Hematopoietic multipotent progenitor cell treated with erythropoietin and hydrocortisone succinate and interleukin-3 and kit ligand, for 17 days (in vitro differentiated cells): ENCODE measurements around the gene LYSMD1.
"Not testable (repeated sequence)": the region's sequence is repeated elsewhere in the genome, so short reads cannot be mapped to it uniquely, and the experiment has no call there.

Experiments
- DNase-seq: peaks from one replicate; pipeline ENCODE4 v3.0.0-alpha.2; 2015; ENCODE audit warnings: low spot score

LYSMD1 gene, protein sequence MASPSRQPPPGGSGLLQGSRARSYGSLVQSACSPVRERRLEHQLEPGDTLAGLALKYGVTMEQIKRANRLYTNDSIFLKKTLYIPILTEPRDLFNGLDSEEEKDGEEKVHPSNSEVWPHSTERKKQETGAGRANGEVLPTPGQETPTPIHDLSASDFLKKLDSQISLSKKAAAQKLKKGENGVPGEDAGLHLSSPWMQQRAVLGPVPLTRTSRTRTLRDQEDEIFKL

DNA sequence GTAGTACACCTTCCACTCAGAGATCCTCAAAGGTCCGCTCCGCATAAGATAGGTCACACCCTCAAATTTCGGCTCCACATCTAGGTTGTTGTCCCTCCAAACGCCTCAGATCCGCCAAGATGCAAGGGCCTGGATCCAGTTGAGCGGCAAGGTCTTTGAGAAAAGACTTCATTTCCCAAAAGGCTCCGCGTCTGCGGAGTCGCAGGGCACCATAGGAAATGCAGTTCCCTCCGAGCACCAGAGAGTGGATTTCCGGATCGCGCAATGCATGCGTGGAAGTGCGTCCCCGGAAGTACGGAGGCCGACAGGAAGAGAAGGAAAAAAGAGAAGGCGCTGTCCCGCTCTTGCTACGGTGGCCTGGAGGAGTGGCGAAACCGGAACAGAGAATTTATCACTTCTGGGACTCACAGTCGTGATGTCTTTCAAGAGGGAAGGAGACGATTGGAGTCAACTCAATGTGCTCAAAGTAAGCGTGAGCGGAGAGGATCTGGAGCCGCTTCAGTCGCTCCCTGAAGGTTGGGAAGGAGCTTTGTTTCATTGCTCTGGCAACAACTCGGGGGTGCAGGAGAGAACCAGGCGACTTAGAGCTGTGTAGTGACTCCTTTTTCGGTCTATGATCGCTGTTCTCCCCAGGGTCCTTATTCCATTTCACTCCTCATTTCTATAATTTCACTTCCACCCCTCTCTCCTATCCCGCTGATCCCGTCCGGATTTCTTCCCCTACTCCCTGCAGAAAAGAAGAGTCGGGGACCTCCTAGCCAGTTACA lies at the start of gene LYSMD1, which contains the start of gene SCNM1:
TSS of gene LYSMD1 (minus strand) at position 165 of the 767 bp plus-strand sequence. CDS start 644 bp downstream, outside the sequence.
TSS of gene SCNM1 (plus strand) at position 407 of the 767 bp plus-strand sequence. CDS start at position 416, 9 bp downstream.
- DNase-seq: peak; percentile 97

DNA sequence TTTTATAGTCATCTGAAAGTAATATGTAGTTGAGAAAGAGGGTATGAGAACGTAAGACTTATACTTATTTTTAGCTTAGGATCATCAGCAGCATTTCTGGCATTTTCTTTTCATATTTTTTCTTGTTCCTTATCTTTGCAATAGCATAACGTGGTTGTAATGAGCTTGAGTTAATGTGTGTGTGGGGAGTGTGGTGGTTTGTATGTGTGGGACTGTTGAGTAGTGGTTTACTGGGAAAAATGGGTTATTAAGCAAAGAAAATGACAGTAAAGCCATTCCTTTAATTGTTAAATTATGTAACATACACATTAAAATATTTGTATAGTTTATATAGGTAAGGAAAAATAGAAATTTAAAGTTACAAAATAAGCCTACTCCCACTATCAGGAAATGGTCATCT lies 47.9 kb upstream of the LYSMD1 start:
- DNase-seq: no peak

DNA sequence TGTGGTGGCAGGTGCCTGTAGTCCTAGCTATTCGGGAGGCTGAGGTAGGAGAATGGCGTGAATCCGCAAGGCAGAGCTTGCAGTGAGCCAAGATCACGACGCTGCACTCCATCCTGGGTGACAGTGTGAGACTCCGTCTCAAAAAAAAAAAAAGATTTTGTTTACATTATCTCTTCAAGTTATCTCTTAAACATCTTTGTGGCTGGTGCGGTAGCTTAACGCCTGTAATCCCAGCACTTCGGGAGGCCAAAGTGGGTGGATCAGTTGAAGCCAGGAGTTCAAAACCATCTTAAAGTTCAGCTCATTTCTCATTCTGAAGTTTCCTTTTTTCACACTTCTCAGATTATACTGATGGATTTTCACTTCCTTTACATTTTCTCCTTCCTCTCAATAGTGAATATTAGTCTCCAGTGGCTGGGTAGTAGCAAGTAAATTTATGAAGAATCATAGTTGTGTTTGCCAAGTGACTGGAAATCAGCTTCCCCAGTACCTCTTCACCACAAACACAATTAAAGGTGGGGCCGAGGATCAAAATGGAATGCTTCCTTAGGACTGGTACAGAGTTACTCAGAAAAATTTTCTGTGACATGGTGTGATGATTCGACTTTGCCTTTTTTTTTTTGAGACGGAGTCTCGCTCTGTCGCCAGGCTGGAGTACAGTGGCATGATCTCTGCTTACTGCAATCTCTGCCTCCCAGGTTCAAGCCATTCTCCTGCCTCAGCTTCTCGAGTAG lies 46.4 kb upstream of the LYSMD1 start:
- no peak for DNase-seq

DNA sequence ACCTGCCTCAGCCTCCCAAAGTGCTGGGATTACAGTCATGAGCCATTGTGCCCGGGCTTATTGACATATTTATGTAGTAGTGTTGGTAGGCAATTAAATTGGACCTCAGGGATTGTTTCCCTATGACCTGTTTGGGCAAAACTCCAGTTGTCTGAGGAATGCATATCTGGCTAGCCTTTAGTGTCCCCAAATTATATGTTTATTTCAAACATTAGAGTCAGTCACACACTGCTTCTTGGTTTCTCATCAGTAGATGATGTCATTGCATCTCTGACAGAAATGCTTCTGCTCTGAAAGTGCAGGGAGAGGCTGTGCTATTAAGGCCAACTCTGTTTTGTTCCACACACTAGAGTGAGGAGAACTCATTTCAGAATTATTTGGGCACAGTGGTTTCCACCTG lies 45.1 kb upstream of the LYSMD1 start:
- DNase-seq: no peak

DNA sequence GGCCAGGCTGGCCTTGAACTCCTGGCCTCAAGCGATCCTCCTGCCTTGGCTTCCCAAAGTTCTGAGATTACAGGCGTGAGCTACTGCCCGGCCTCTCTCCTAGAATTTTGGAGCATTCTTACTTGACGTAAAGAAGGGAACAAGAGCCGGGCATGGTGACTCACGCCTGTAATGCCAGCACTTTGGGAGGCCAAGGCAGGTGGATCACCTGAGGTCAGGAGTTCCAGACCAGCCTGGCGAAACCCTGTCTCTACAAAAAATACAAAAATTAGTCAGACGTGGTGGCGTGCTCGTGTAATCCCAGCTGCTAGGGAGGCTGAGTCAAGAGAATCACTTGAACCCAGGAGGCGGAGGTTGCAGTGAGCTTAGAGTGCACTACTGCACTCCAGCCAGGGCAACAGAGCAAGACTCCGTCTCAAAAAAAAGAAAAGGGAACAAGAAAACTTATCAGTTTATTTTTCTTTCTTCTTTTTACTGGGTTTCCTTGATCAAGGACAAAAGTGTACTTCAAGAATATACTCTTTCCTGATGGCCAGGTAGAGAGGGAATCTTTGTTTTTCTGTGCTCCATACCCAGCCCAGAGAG lies 39.8 kb upstream of the LYSMD1 start:
- not testable (repeated sequence) for DNase-seq

DNA sequence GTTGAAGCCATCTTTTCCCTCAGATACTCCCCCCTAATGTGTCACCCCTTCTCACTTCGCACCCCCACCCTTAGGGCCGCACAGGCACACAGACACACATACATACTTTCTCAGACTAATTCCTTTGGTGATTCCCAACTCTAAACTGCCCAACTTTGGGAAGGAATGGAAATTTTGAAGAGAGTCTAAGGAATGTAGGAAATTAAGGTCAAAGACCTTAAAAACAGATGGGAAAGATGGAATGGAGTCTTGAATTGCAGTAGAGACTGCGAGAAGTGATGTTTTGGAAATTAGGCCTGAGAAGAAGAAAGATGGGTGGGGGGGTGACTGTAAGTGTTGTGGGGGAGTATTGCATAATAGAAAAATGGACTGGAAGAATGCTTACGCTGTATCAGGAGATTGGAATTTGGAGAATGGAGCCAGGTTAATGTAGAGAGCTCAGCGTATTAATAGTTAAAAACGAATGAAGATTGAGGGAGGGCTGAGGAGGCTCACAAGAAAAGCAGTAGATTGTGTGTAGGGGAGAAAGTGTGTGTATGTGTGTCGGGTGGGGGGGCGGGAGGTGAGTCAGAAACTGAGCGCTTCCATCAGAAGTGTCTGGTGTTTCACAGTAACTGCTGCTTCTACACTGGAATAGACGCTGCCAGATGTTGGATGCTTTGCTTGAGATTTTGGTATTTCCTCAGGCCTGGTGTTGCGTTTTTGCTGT lies 34.3 kb upstream of the LYSMD1 start:
- DNase-seq: no peak

DNA sequence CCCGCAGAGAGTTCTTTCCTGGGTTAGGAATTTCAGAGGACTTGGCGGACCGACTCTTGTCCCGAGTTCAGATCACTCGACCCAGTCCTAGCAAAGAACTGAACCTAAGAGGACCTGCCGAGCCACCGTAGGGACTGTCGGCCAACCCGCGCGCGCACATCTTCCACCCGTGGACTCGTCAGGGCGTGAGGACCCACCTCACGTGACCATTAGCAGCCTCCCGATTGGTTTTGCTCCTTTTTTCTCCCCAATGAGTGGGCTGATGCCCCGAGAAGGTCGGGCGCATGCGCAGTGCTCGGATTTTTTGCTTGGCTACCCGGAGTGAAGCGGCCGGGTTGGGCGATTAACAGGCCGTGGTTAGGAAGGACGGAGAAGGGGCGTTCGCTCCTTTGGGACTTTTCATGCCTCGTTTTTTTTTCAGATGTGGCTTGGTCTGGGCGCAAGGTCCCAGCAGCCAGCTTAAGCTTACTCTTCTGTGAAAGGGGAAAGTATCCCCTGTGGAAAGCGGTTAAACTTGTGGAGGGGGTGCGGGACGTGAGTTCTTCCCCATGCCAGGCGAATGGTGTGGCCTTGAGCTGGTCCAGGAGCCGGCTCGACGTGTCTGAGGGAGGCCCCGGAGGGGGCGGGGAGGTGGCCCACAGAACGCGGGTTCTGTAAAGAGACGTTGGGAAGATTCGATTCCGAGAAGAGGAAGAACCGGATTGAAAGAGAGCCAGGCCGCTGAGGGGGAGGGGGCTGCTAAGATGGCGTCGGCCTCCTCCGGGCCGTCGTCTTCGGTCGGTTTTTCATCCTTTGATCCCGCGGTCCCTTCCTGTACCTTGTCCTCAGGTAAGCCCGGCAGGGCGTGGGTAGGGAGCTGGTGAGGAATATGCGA lies 32.8 kb upstream of the LYSMD1 start, which contains the start of gene PIP5K1A:
TSS of gene PIP5K1A (plus strand) at position 299 of the 874 bp plus-strand sequence. CDS start at position 744, 445 bp downstream.
- DNase-seq: peak; percentile 98

DNA sequence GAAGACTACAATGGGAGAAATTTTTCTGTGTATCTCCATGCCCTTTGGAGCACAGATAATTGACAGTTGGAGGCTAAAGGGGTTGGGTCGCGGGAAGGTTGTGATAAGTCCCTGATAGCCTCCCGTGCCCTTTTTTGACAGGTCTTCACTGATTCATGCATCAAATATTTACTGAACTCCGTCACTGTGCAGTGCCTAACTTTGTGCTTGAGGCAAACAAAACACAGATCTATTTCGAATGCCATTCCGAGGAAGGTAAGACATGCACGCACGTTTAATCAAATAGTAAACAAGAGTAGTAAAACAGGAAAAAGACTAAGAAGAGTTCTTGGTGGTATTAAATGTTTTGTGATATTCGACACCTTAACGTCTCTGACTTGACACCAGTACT lies 32.2 kb upstream of the LYSMD1 start:
- no peak for DNase-seq

DNA sequence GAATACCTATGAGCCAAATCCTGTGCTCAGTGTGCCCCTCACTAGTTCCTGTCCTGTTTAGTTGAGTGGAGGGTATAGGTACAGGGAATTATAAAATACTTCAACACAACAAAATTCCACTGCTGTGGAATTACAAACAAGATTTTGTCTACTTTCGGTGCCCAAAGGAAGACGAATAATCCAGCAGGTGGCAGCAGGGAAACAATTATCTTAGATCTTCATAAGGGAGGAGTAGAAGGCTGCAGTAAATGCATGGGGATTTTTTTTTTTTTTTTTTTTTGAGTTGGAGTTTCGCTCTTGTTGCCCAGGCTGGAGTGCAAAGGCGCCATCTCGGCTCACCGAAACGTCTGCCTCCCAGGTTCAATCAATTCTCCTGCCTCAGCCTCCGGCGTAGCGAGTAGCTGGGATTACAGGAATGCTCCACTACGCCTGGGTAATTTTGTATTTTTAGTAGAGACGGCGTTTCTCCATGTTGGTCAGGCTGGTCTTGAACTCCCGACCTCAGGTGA lies 30.6 kb upstream of the LYSMD1 start:
- peak; percentile 85 for DNase-seq

DNA sequence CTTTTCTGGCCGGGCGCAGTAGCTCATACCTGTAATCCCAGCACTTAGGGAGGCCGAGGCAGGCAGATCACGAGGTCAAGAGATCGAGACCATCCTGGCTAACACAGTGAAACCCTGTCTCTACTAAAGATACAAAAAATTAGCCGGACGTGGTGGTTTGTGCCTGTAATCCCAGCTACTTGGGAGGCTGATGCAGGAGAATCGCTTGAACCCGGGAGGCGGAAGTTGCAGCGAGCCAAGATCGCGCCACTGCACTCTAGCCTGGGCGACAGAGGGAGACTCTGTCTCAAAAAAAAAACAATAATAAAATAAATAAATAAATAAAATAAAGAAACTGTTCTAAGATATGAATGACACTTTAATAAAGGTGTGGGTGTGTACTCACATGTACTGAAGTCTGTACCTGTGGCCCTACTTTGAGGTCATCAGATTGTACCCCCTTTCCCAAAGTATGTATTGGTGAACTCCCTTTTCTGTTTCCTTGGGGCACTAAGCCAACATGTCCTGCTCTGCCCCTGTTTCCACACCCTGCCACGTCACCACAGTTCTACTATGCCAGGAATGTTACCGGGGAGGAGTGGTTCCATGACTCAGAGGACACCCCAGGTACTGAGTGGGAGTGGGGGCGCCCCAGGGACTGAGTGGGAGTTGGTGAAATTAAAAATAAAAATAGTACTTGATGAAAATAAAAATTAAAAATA lies 29.3 kb upstream of the LYSMD1 start:
- DNase-seq: peak; percentile 82

DNA sequence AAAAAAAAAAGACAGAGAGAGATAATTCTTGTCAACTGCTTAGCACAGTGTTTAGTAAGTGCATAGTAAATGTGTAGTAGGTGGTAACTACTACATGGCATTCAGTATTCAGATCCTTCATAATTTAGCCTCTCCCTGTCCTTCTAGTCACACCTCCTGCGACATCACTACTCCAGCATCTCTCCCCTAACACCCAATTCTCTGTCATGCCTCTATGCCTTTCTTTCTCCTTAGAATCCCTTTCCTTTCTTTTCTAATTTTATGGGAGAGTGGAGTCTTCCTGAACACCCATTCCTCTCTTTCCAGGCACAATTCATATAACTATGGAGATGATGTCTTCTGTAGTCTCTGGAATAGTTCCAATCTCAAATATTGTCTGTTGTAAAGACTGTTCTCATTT lies 28.2 kb upstream of the LYSMD1 start:
- DNase-seq: no peak

DNA sequence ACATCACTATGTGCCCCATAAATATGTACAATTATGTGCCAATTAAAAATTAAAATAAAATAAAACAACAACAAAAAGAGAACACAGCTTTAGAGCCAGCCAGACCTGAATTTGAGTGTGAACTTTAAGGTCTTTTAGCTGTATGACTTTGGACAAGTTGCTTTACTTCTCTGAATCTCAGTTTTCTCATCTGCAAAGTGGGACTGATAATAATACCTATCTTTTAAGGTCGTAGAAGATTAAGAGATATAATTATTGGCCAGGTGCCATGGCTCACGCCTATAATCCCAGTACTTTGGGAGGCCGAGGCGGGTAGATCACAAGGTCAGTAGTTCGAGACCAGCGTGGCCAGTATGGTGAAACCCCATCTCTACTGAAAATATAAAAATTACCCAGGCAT lies 27.6 kb upstream of the LYSMD1 start:
- DNase-seq: no peak

DNA sequence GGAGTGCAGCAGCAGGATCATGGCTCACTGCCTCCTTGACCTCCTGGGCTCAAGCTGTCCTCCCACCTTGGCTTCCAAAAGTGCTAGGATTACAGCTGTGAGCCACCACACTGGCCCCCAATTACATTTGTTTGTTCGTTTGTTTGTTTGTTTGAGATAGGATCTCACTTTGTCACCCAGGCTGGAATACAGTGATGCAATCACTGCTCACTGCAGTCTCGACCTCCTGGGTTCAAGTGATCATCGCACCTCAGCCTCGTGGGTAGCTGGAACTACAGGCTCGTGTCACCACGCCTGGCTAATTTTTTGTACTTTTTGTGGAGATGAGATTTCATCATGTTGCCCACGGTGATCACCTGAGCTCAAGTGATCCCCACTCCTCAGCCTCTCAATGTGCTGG lies 26.3 kb upstream of the LYSMD1 start:
- DNase-seq: no peak

DNA sequence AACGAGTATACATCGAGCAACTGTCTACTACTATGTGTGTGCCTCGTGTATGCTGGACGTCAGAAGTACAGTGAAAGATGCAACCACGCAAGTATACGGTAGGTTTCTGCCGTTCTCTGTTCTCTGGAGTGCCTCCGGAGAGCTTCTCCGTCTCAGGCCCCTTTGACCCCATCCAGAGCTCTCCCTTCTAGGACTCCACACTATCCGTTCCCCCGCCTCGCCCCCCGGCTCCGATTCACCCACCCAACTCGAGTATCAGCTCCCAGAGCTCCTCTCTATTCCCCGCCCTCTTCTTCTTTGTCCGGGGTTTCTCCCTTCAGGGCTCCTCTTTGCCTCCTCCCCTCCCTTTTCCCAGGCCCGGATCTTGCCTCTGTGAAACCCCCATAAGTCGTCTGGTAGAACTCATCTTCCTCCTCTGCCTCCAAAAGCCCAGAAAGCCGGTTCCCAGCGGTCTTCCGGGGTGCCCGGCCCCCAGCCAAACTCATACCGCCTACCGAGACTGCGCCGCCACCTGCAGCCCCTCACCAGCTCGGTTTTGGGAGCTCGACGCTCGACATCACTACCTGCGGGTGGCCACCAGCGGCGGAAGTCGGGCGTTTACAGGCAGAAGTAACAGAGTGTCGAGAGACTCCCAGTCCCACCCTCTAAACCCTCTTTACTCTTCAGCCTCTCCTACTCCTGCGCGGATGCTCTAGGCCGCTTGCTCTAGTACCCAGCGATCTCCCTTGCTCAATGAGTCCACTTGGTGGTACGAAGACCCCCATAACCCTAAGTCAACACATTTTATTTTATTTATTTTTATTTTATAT lies 24.1 kb upstream of the LYSMD1 start, which contains the start of gene VPS72:
TSS of gene VPS72 (minus strand) at position 561 of the 809 bp plus-strand sequence. CDS start at position 485, 76 bp downstream.
- peak; percentile 83 for DNase-seq

DNA sequence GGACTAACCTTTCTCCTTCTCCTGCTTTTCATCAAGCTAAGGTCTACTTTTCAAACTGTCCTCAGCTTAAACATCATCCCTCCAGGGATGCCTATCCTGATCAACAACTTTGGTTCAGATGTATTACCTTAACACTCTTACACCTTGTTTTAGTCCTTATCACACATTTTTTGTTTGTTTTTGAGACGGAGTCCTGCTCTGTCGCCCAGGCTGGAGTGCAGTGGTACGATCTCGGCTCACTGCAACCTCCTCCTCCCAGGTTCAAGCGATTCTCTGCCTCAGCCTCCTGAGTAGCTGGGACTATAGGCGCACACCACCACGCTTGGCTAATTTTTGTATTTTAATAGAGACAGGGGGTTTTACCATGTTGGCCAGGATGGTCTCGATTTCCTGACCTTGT lies 23.0 kb upstream of the LYSMD1 start:
- DNase-seq: not testable (repeated sequence)

DNA sequence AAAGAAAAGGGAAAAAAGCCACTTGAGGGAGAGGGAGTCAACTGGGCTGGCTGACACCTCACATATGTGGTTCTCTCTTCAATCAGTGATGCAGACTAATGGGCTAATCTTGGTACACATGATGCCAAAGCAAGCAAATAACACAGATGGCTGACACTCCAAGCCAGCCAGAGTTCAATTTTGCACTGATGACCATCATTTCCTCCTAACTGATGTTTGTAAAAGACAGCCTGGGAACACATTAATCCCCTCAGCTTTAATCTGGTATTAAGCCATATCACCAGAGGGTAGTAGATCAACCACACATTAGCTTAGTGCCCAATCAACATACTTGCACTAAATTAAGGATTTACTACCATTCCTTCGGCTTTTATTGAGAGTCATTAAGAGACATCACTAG lies 21.5 kb upstream of the LYSMD1 start:
- no peak for DNase-seq

DNA sequence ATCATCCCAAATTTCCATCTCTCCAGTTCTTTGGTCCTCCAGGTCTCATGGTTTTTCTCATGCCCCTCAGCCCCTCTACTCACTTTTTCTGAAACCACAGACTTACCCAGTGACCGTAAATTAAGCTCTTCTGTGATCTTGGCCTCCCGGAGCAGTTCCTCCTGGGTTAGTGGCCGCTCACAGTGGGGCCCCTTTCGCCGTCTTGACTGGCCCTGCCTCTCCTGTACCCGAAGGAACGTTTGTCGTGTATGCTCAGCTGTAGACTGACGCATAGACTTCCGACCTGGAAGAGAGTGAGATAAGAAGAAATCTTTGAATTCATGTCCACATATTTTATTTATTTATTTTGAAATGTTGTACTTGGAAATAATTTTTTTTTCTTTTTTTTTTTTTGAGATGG lies 18.5 kb upstream of the LYSMD1 start:
- no peak for DNase-seq

DNA sequence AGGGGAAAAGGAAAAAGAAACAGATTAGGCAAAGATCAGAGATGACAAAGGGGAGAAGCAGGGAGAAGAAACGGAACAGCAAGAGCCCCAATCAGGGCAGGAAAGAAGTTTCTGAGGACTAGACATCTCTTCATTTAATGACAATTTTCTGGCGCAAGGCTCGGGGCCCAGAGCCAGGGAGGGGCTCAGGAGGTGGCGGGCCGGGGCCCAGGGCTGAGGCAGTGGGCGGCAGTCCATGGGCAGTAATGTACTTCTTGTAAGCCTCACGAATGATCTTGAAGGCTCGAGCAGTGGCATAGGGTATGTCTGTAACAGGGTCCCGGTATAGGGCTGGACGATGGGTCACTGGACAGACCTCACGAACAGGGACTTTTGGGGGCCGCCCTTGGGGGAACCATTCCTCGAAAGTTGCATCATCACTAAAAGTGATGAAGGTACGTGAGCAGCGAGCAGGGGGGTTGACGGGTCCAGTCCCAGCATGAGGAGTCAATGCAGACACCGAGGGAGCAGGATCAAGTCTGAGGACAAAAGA lies 10.9 kb upstream of the LYSMD1 start:
- DNase-seq: no peak

DNA sequence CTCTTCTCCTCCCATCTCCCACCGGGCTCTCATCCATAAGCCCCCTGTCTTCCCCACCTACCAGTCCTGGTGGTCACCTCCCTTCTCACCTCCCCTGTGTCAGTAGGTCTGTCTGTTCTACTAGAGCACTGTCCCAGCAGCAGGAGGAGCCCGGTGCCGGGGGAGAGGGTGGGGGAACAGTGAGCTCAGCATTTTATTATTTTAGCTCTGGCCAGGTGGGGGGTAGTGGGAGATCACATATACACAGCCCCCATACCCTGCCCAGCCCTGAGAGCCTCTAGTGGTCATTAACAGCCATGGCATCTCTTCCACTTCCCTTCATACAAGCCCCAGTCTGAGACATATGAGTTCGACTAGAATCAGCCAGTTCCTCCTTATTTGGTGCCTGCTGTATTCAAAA lies 10.2 kb upstream of the LYSMD1 start, which contains the start of gene TMOD4:
TSS of gene TMOD4 (minus strand) at position 119 of the 400 bp plus-strand sequence. CDS start 1,106 bp downstream, outside the sequence.
- no peak for DNase-seq
